HepG2 (cell line): ENCODE results near the gene C14orf119. TPM values are rescaled to one million over a fixed set of nuclear protein-coding genes. Genes with fewer than 3 reads are reported as not detected.

Experiments used
- FIP1L1 ChIP-seq: fragments of 200-400 bp; formaldehyde crosslinking; IDR thresholded peaks from 2 replicates; pipeline ENCODE4 v1.6.1; 2018; ENCODE audit warnings: low read depth, mild to moderate bottlenecking, low read length, moderate library complexity, borderline replicate concordance; ENCODE audit not compliant: insufficient read depth
- GMEB1 ChIP-seq: sonication (generic); formaldehyde crosslinking; IDR thresholded peaks from 2 replicates; pipeline ENCODE4 v1.5.1; 2020; ENCODE audit warnings: missing genetic modification reagents, mild to moderate bottlenecking, borderline replicate concordance
- KLF15 ChIP-seq: sonication (generic); formaldehyde crosslinking; IDR thresholded peaks from 2 replicates; pipeline ENCODE4 v1.8.1; 2023; ENCODE audit warnings: borderline replicate concordance, mild to moderate bottlenecking, inconsistent platforms, missing genetic modification reagents, mixed read lengths
- NCOA5 ChIP-seq: sonication (generic); formaldehyde crosslinking; IDR thresholded peaks from 2 replicates; pipeline ENCODE4 v1.4.0; 2020; ENCODE audit warnings: missing genetic modification reagents
- NPAS2 ChIP-seq: sonication (generic); formaldehyde crosslinking; IDR thresholded peaks from 2 replicates; pipeline ENCODE4 v1.8.0; 2022; ENCODE audit warnings: mild to moderate bottlenecking, missing genetic modification reagents, borderline replicate concordance
- RAD51 ChIP-seq: fragments of 450-650 bp; IDR thresholded peaks from 2 replicates; pipeline ENCODE4 v1.6.1; 2016; ENCODE audit warnings: borderline replicate concordance
- SMAD1 ChIP-seq: sonication (generic); formaldehyde crosslinking; IDR thresholded peaks from 2 replicates; pipeline ENCODE4 v1.4.0; 2020; ENCODE audit warnings: missing genetic modification reagents, low read depth, mild to moderate bottlenecking, borderline replicate concordance
- SMYD3 ChIP-seq: sonication (generic); formaldehyde crosslinking; IDR thresholded peaks from 2 replicates; pipeline ENCODE4 v1.8.1; 2023; ENCODE audit warnings: mild to moderate bottlenecking, missing genetic modification reagents
- SNAPC2 ChIP-seq: sonication (generic); formaldehyde crosslinking; IDR thresholded peaks from 2 replicates; pipeline ENCODE4 v1.8.1; 2022; ENCODE audit warnings: mild to moderate bottlenecking, missing genetic modification reagents
- ZBTB8A ChIP-seq: sonication (generic); formaldehyde crosslinking; IDR thresholded peaks from 2 replicates; pipeline ENCODE4 v1.4.0; 2020; ENCODE audit warnings: mild to moderate bottlenecking, low read depth, missing genetic modification reagents, borderline replicate concordance
- ZNF280B ChIP-seq: sonication (generic); formaldehyde crosslinking; IDR thresholded peaks from 2 replicates; pipeline ENCODE4 v1.5.0; 2020; ENCODE audit warnings: missing genetic modification reagents, mild to moderate bottlenecking, borderline replicate concordance
- ZNF407 ChIP-seq: sonication (generic); formaldehyde crosslinking; IDR thresholded peaks from one replicate; pipeline ENCODE4 v1.5.1; 2020; ENCODE audit warnings: mild to moderate bottlenecking, missing genetic modification reagents; ENCODE audit errors: not compliant biosample characterization
- ZSCAN20 ChIP-seq: sonication (generic); formaldehyde crosslinking; IDR thresholded peaks from 2 replicates; pipeline ENCODE4 v1.4.0; 2020; ENCODE audit warnings: missing genetic modification reagents, mild to moderate bottlenecking, borderline replicate concordance
- polyA plus RNA-seq, 8 experiments: library from polyadenylated mRNA; depleted of rRNA in 3 of 8; stranded (reverse) in 7 of 8; unstranded in 1 of 8; fragments of >200 nt; fragmentation: Illumina TruSeq in 4 of 8; extraction: Trizol in 4 of 8; gene quantifications; 2 replicates each; pipeline versions ENCODE4 v1.2.1 to v1.2.3, GENCODE V29; 2011 to 2016; ENCODE audit warnings: low read depth in 4 of 8, missing spikeins in 1 of 8, mixed read lengths in 1 of 8; ENCODE audit not compliant: insufficient read depth in 1 of 8
- total RNA-seq, 5 experiments: library from RNA; depleted of rRNA; stranded (reverse); fragments of >200 nt; fragmentation: Illumina TruSeq; extraction: Trizol; gene quantifications; 2 replicates each; pipeline ENCODE4 v1.2.3, GENCODE V29; 2016; ENCODE audit warnings: low read depth in 1 of 5

C14orf119 gene
- total and polyA plus RNA-seq, 2 of the 13 experiments (the other 11 are each of a cell fraction or from before 2014, with no cell fraction given), result 117 to 206 TPM

- TF ChIP-seq ZNF407 (CRISPR knock-in tag) (peak; percentile 20), GMEB1 (peak; percentile 67), SMYD3 (CRISPR knock-in tag) (no peak; the same call in 1 of the 2 replicates), ZSCAN20 (CRISPR knock-in tag) (no peak; the same call in none of the 2 replicates), RAD51 (no peak), ZNF280B (no peak), ZBTB8A (0 out of 2 replicates have a peak, but pooled peaks have one; percentile 35), SMAD1 (CRISPR knock-in tag) (peak; percentile 56; the same call in 1 of the 2 replicates), FIP1L1 (no peak), SNAPC2 (CRISPR knock-in tag) (peak; percentile 51; the same call in 1 of the 2 replicates), KLF15 (0 out of 2 replicates have a peak, but pooled peaks have one; percentile 59), NPAS2 (CRISPR knock-in tag) (no peak), NCOA5 (CRISPR knock-in tag) (no peak)
Observed at GRCh38 chr14:23095196-23096108, at the start of gene C14orf119 (continued).
